ENCODE measurements around the gene ZNF85.
"Not testable (repeated sequence)": the region's sequence is repeated elsewhere in the genome, so short reads cannot be mapped to it uniquely, and the experiment has no call there.

The ZNF85 gene

GRCh38 chr19:20964798-20965197, 41.7 kb downstream of the ZNF85 start:
- DNase-seq (ENCODE audit: low read depth in 2 of 2), result no peak
- TF ChIP-seq, protein P1, sequence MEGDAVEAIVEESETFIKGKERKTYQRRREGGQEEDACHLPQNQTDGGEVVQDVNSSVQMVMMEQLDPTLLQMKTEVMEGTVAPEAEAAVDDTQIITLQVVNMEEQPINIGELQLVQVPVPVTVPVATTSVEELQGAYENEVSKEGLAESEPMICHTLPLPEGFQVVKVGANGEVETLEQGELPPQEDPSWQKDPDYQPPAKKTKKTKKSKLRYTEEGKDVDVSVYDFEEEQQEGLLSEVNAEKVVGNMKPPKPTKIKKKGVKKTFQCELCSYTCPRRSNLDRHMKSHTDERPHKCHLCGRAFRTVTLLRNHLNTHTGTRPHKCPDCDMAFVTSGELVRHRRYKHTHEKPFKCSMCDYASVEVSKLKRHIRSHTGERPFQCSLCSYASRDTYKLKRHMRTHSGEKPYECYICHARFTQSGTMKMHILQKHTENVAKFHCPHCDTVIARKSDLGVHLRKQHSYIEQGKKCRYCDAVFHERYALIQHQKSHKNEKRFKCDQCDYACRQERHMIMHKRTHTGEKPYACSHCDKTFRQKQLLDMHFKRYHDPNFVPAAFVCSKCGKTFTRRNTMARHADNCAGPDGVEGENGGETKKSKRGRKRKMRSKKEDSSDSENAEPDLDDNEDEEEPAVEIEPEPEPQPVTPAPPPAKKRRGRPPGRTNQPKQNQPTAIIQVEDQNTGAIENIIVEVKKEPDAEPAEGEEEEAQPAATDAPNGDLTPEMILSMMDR (IDR thresholded peaks at IDR 0.05; ENCODE audit: low read depth, low read length), result no peak
- no peak overlapping the region for H3K4me3 ChIP-seq (replicated peaks in 1 of 2; ENCODE audit: low read depth in 2 of 2, low read length in 2 of 2)

DNA sequence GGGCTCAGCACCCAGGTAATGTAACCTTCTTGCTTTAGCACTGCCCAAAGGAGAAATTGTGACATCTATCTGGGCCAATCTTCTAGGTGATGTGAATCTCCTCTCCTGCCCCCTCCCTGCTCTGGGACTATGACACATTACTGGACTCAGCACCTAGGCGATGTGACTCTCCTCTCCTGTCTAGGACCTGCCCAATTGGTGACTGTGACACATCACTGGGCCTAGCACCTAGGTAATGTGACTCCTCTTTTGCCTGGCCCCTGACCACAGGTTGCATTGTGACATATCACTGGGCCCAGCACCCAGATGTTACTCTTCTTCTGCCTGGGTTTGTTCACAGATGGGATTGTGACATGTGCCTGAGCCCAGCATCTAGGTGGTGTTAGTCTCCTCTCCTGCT, 45.0 kb downstream of the ZNF85 start:
- no peak overlapping the region for H3K4me3 ChIP-seq (replicated peaks in 1 of 2; ENCODE audit: low read depth in 2 of 2, low read length in 2 of 2)
- DNase-seq (ENCODE audit: low read depth in 2 of 2), result no peak
- TF ChIP-seq, protein P1 (IDR thresholded peaks at IDR 0.05; ENCODE audit: low read depth, low read length), result no peak

- H3K4me3 ChIP-seq (replicated peaks in 1 of 2; ENCODE audit: low read depth in 2 of 2, low read length in 2 of 2), result no peak overlapping the region
- TF ChIP-seq, protein P1 (IDR thresholded peaks at IDR 0.05; ENCODE audit: low read depth, low read length), result no peak
- DNase-seq (ENCODE audit: low read depth in 2 of 2), result no peak
These were observed 46.4 kb downstream of the ZNF85 start for GRCh38 chr19:20969498-20969897.

DNA sequence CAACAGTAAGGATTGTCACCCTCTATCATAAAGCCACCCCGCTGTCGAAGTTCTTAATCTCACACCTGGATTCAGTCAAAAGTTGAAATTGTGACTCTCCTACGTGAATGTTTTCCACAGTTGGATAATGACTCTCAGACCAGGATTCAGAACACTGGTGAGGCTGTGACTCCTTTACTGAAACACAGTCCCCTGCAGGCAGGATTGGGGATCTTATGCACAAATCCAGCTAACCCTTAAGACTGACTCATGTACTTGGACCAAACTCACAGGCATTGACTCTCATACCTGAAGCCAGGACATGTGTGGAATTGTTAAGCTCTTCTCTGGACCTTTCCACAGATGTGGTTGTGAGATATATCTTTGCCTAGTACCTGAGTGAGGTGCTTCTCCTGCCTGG, 46.8 kb downstream of the ZNF85 start:
- H3K4me3 ChIP-seq (replicated peaks in 1 of 2; ENCODE audit: low read depth in 2 of 2, low read length in 2 of 2), result no peak overlapping the region
- DNase-seq (ENCODE audit: low read depth in 2 of 2), result no peak
- TF ChIP-seq, protein P1 (IDR thresholded peaks at IDR 0.05; ENCODE audit: low read depth, low read length), result no peak

- DNase-seq (ENCODE audit: low read depth in 2 of 2); H3K4me3 ChIP-seq (replicated peaks in 1 of 2; ENCODE audit: low read depth in 2 of 2, low read length in 2 of 2): not testable (repeated sequence)
These were observed 69.7 kb downstream of the ZNF85 start for GRCh38 chr19:20992788-20993187.

DNA sequence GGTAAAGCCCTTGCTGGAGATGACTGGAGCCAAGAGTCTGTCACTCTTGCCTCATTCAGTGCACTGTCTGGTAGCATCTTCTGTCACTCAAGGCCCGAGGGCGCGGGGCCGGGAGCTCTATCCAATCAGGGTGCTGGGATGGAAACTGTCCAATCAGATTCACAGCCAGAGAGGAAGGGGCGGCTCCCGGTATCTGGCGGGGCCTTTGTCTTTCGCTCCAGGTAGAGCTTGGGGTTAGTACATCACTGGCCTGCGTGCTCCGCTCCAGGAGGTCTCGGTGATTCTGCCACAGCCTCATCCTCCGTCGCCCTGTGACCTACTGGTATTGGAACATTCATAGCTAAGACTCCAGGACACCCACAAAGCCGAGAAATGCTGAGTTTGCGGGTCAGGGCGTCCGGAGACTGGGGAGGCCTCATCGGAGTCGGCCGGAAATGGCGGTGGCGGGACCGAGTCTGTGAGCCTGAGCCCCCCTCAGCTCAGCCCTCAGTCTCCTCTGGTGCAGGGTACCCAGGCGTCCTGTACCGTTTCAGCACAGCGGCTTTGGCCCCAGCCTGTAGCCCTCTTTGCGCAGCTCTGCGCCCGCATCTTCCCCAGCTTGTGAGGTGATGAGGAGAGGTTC, 76.8 kb downstream of the ZNF85 start:
- DNase-seq (ENCODE audit: low read depth in 2 of 2), result peak; percentile 83 to 88
- TF ChIP-seq, protein P1 (IDR thresholded peaks at IDR 0.05; ENCODE audit: low read depth, low read length), result no peak
- peak overlapping the region; percentile 35 to 49 for H3K4me3 ChIP-seq (replicated peaks in 1 of 2; ENCODE audit: low read depth in 2 of 2, low read length in 2 of 2)
